HepG2 (cell line): ENCODE measurements around the gene GUCA2B. TPM values are rescaled to one million over a fixed set of nuclear protein-coding genes. Genes with fewer than 3 reads are reported as not detected.

Experiments
- FOXP4 ChIP-seq: sonication (generic); formaldehyde crosslinking; IDR thresholded peaks from 2 replicates; pipeline ENCODE4 v1.4.0; 2020; ENCODE audit warnings: missing genetic modification reagents
- GATAD2A ChIP-seq: IDR thresholded peaks from 2 replicates; pipeline ENCODE4 v1.6.1; 2016
- GPN1 ChIP-seq: sonication (generic); formaldehyde crosslinking; IDR thresholded peaks from 2 replicates; pipeline ENCODE4 v1.5.1; 2020; ENCODE audit warnings: missing genetic modification reagents, borderline replicate concordance
- HCFC1 ChIP-seq: fragments of 150-350 bp; IDR thresholded peaks from 2 replicates; pipeline ENCODE4 v1.6.1; 2014; ENCODE audit warnings: low read depth, low read length
- JARID2 ChIP-seq: sonication (generic); formaldehyde crosslinking; IDR thresholded peaks from 2 replicates; pipeline ENCODE4 v1.8.1; 2023; ENCODE audit warnings: missing genetic modification reagents, inconsistent platforms; ENCODE audit not compliant: insufficient replicate concordance
- KAT8 ChIP-seq: IDR thresholded peaks from 2 replicates; pipeline ENCODE4 v1.6.1; 2016; ENCODE audit warnings: missing genetic modification reagents, missing compliant biosample characterization
- KLF12 ChIP-seq: sonication (generic); formaldehyde crosslinking; IDR thresholded peaks from 2 replicates; pipeline ENCODE4 v1.4.0; 2020; ENCODE audit warnings: missing genetic modification reagents, borderline replicate concordance
- NFYB ChIP-seq: sonication (generic); formaldehyde crosslinking; IDR thresholded peaks from 2 replicates; pipeline ENCODE4 v1.4.0; 2020; ENCODE audit warnings: missing genetic modification reagents
- PCBP2 ChIP-seq: fragments of 200-400 bp; formaldehyde crosslinking; optimal IDR thresholded peaks from 2 replicates; pipeline ENCODE3; 2018; ENCODE audit warnings: low read length, low read depth; ENCODE audit not compliant: poor library complexity, severe bottlenecking
- POLR2AphosphoS5 ChIP-seq: IDR thresholded peaks from 2 replicates; pipeline ENCODE4 v1.6.1; 2012; ENCODE audit warnings: low read depth, low read length
- PRPF4 ChIP-seq: fragments of 200-400 bp; formaldehyde crosslinking; IDR thresholded peaks from 2 replicates; pipeline ENCODE4 v1.6.1; 2016; ENCODE audit warnings: low read length, low read depth; ENCODE audit not compliant: poor library complexity, severe bottlenecking
- RAD21 ChIP-seq: fragments of 450-650 bp; formaldehyde crosslinking; IDR thresholded peaks from 2 replicates; pipeline ENCODE4 v1.5.0; 2020; ENCODE audit warnings: mild to moderate bottlenecking
- RBFOX2 ChIP-seq: fragments of 200-400 bp; formaldehyde crosslinking; IDR thresholded peaks from 2 replicates; pipeline ENCODE4 v1.6.1; 2017; ENCODE audit warnings: low read depth, mild to moderate bottlenecking, low read length
- TP53 ChIP-seq: sonication (generic); formaldehyde crosslinking; conservative IDR thresholded peaks from 2 replicates; pipeline ENCODE4 v1.4.0; 2020; ENCODE audit warnings: missing genetic modification reagents
- U2AF1 ChIP-seq: fragments of 200-400 bp; formaldehyde crosslinking; optimal IDR thresholded peaks from 2 replicates; pipeline ENCODE3; 2017; ENCODE audit warnings: mild to moderate bottlenecking, low read depth, low read length
- ZBED4 ChIP-seq: sonication (generic); formaldehyde crosslinking; IDR thresholded peaks from 2 replicates; pipeline ENCODE4 v1.4.0; 2020; ENCODE audit warnings: missing genetic modification reagents, borderline replicate concordance
- ZBTB8A ChIP-seq: sonication (generic); formaldehyde crosslinking; IDR thresholded peaks from 2 replicates; pipeline ENCODE4 v1.4.0; 2020; ENCODE audit warnings: mild to moderate bottlenecking, low read depth, missing genetic modification reagents, borderline replicate concordance
- ZNF317 ChIP-seq: sonication (generic); formaldehyde crosslinking; IDR thresholded peaks from 2 replicates; pipeline ENCODE4 v1.5.0; 2020; ENCODE audit warnings: mild to moderate bottlenecking, missing genetic modification reagents
- ZNF382 ChIP-seq: sonication (generic); formaldehyde crosslinking; IDR thresholded peaks from 2 replicates; pipeline ENCODE4 v1.5.0; 2020; ENCODE audit warnings: missing genetic modification reagents, mild to moderate bottlenecking, borderline replicate concordance
- polyA plus RNA-seq, 8 experiments: library from polyadenylated mRNA; depleted of rRNA in 3 of 8; stranded (reverse) in 7 of 8; unstranded in 1 of 8; fragments of >200 nt; fragmentation: Illumina TruSeq in 4 of 8; extraction: Trizol in 4 of 8; gene quantifications; 2 replicates each; pipeline versions ENCODE4 v1.2.1 to v1.2.3, GENCODE V29; 2011 to 2016; ENCODE audit warnings: low read depth in 4 of 8, missing spikeins in 1 of 8, mixed read lengths in 1 of 8; ENCODE audit not compliant: insufficient read depth in 1 of 8
- total RNA-seq, 5 experiments: library from RNA; depleted of rRNA; stranded (reverse); fragments of >200 nt; fragmentation: Illumina TruSeq; extraction: Trizol; gene quantifications; 2 replicates each; pipeline ENCODE4 v1.2.3, GENCODE V29; 2016; ENCODE audit warnings: low read depth in 1 of 5
- TF ChIP-seq, protein P1 (sequence below): sonication (generic); formaldehyde crosslinking; IDR thresholded peaks from 2 replicates; pipeline ENCODE4 v1.5.0; 2020; ENCODE audit warnings: missing genetic modification reagents
- TF ChIP-seq, protein P2 (sequence below): sonication (generic); formaldehyde crosslinking; IDR thresholded peaks from 2 replicates; pipeline ENCODE4 v1.8.1; 2022; ENCODE audit warnings: low read depth, mild to moderate bottlenecking, missing genetic modification reagents

GUCA2B gene
- total and polyA plus RNA-seq, 2 of the 13 experiments (the other 11 are each of a cell fraction or from before 2014, with no cell fraction given): not detected

DNA sequence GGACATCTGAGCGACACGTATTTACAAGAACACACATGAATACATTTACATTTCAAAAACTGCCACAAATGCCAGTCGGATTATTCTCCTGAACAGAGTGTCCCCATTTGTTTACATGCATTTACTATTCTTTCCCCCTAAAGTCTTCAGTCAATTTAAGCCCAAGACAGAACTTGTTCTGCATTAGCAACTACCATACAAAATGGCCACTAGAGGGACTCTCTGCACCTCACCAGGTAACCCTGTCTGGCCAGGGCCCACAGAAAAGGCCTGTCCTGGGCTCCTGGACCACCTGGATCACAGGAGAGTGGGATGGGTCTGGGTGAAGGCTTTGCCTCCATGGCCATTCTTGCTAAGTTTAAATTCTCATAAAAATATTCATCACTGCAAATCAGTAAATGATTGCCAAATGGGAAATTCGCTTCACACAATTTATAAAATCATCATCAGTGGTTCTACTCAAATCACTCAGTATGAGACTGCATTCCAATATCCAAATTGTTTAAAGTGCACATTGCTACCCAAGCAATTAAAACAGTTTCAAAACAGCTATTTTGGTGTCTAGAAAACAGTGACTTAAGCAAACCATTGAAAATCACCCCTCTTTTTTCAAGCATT, 23.8 kb downstream of the GUCA2B start (continued):
- no peak for TF ChIP-seq ZBED4 (CRISPR knock-in tag)
- TF ChIP-seq ZNF317 (CRISPR knock-in tag): no peak
- peak; percentile 14; the same call in 1 of the 2 replicates for TF ChIP-seq KAT8 (CRISPR knock-in tag)
- TF ChIP-seq NFYB: no peak
- TF ChIP-seq ZNF382 (CRISPR knock-in tag): no peak
- TF ChIP-seq TP53: no peak
- no peak for TF ChIP-seq PCBP2
- TF ChIP-seq, protein P1, sequence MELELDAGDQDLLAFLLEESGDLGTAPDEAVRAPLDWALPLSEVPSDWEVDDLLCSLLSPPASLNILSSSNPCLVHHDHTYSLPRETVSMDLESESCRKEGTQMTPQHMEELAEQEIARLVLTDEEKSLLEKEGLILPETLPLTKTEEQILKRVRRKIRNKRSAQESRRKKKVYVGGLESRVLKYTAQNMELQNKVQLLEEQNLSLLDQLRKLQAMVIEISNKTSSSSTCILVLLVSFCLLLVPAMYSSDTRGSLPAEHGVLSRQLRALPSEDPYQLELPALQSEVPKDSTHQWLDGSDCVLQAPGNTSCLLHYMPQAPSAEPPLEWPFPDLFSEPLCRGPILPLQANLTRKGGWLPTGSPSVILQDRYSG: no peak
- TF ChIP-seq GATAD2A (CRISPR knock-in tag): 0 out of 2 replicates have a peak, but pooled peaks have one; percentile 27
- TF ChIP-seq GPN1 (CRISPR knock-in tag): no peak
- no peak for TF ChIP-seq FOXP4
- no peak for TF ChIP-seq ZBTB8A (CRISPR knock-in tag)
- TF ChIP-seq RBFOX2: no peak
- no peak for TF ChIP-seq PRPF4
- no peak for TF ChIP-seq KLF12 (CRISPR knock-in tag)
- peak; percentile 42; the same call in 1 of the 2 replicates for TF ChIP-seq RAD21 (CRISPR knock-in tag)
- TF ChIP-seq, protein P2, sequence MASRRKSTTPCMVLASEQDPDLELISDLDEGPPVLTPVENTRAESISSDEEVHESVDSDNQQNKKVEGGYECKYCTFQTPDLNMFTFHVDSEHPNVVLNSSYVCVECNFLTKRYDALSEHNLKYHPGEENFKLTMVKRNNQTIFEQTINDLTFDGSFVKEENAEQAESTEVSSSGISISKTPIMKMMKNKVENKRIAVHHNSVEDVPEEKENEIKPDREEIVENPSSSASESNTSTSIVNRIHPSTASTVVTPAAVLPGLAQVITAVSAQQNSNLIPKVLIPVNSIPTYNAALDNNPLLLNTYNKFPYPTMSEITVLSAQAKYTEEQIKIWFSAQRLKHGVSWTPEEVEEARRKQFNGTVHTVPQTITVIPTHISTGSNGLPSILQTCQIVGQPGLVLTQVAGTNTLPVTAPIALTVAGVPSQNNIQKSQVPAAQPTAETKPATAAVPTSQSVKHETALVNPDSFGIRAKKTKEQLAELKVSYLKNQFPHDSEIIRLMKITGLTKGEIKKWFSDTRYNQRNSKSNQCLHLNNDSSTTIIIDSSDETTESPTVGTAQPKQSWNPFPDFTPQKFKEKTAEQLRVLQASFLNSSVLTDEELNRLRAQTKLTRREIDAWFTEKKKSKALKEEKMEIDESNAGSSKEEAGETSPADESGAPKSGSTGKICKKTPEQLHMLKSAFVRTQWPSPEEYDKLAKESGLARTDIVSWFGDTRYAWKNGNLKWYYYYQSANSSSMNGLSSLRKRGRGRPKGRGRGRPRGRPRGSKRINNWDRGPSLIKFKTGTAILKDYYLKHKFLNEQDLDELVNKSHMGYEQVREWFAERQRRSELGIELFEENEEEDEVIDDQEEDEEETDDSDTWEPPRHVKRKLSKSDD (CRISPR knock-in tag): no peak
- no peak for TF ChIP-seq HCFC1
- no peak for TF ChIP-seq U2AF1
- no peak for TF ChIP-seq JARID2 (CRISPR knock-in tag)
- no peak for TF ChIP-seq POLR2AphosphoS5
